GM12874 (cell line): Measurements from ENCODE around the gene DRGX.

Experiments
- CTCF ChIP-seq: IDR thresholded peaks from 2 replicates; pipeline ENCODE4 v1.5.1; 2011; ENCODE audit warnings: low read depth, mild to moderate bottlenecking, control low read depth, low read length, moderate library complexity; ENCODE audit not compliant: insufficient read depth

The DRGX gene

GRCh38 chr10:49369216-49370162 lies 26.4 kb downstream of the DRGX start:
- TF ChIP-seq CTCF, result no peak

GRCh38 chr10:49368256-49368655 lies 27.6 kb downstream of the DRGX start:
- TF ChIP-seq CTCF, result no peak

GRCh38 chr10:49367600-49367999 lies 28.3 kb downstream of the DRGX start:
- TF ChIP-seq CTCF, result no peak

- no peak for TF ChIP-seq CTCF
Observed at GRCh38 chr10:49366460-49366859, 29.4 kb downstream of the DRGX start.

- no peak for TF ChIP-seq CTCF
Observed at GRCh38 chr10:49365675-49366415, 30.0 kb downstream of the DRGX start.

- TF ChIP-seq CTCF, result no peak
Observed at GRCh38 chr10:49365275-49365674, 30.6 kb downstream of the DRGX start.

GRCh38 chr10:49364747-49365146 lies 31.1 kb downstream of the DRGX start:
- no peak for TF ChIP-seq CTCF
